ENCODE data around the gene USP32.

USP32 gene

GRCh38 chr17:60249290-60249826 is 142.6 kb downstream of the USP32 start:
- in situ Hi-C loops (cut with MboI; ENCODE audit: low pct_unique_long_range_greater_than_20kb, low sequenced_read_pairs, unreplicated experiment) = no loop called here
- no peak for TF ChIP-seq CTCF (IDR thresholded peaks at IDR 0.05; ENCODE audit: extremely low read depth, insufficient read depth, missing control alignments)
- DNase-seq (ENCODE audit: low spot score) = no peak

- in situ Hi-C loops (cut with MboI; ENCODE audit: low pct_unique_long_range_greater_than_20kb, low sequenced_read_pairs, unreplicated experiment) = no loop called here
- TF ChIP-seq CTCF (IDR thresholded peaks at IDR 0.05; ENCODE audit: extremely low read depth, insufficient read depth, missing control alignments) = no peak
- DNase-seq (ENCODE audit: low spot score) = no peak
These were observed 143.2 kb downstream of the USP32 start for GRCh38 chr17:60248618-60249289.

GRCh38 chr17:60247836-60248461 is 144.0 kb downstream of the USP32 start:
- DNase-seq (ENCODE audit: low spot score) = no peak
- in situ Hi-C loops (cut with MboI; ENCODE audit: low pct_unique_long_range_greater_than_20kb, low sequenced_read_pairs, unreplicated experiment) = no loop called here
- no peak for TF ChIP-seq CTCF (IDR thresholded peaks at IDR 0.05; ENCODE audit: extremely low read depth, insufficient read depth, missing control alignments)

GRCh38 chr17:60244656-60245055 is 147.3 kb downstream of the USP32 start:
- no peak for DNase-seq (ENCODE audit: low spot score)
- in situ Hi-C loops (cut with MboI; ENCODE audit: low pct_unique_long_range_greater_than_20kb, low sequenced_read_pairs, unreplicated experiment) = no loop called here
- no peak for TF ChIP-seq CTCF (IDR thresholded peaks at IDR 0.05; ENCODE audit: extremely low read depth, insufficient read depth, missing control alignments)

- DNase-seq (ENCODE audit: low spot score) = no peak
- no peak for TF ChIP-seq CTCF (IDR thresholded peaks at IDR 0.05; ENCODE audit: extremely low read depth, insufficient read depth, missing control alignments)
- in situ Hi-C loops (cut with MboI; ENCODE audit: low pct_unique_long_range_greater_than_20kb, low sequenced_read_pairs, unreplicated experiment) = no loop called here
These were observed 151.6 kb downstream of the USP32 start for GRCh38 chr17:60240290-60240689.

- DNase-seq (ENCODE audit: low spot score) = no peak
- in situ Hi-C loops (cut with MboI; ENCODE audit: low pct_unique_long_range_greater_than_20kb, low sequenced_read_pairs, unreplicated experiment) = no loop called here
These were observed 160.2 kb downstream of the USP32 start for GRCh38 chr17:60231691-60232090.

More at GRCh38 chr17:60231691-60232090, 160.2 kb downstream of the USP32 start:
- TF ChIP-seq CTCF (IDR thresholded peaks at IDR 0.05; ENCODE audit: extremely low read depth, insufficient read depth, missing control alignments) = no peak

All from GM13977 (cell line).